Effector memory CD8-positive, alpha-beta T cell (primary cell): ENCODE measurements around the gene FOXP4.

Source experiments
- ATAC-seq: fragments of 150-1000 bp; cut with Tn5 transposase; replicated peaks from 2 replicates; pipeline ENCODE4 v1.10.0; 2021; ENCODE audit warnings: mild to moderate bottlenecking, moderate library complexity
- DNase-seq, 3 experiments: peaks; one replicate each; pipeline ENCODE4 v3.0.0; 2021
- H3K27ac Mint-ChIP-seq, 2 donors: one replicate each; pipeline ENCODE4 v1.8.0; 2022; ENCODE audit warnings: mild to moderate bottlenecking in 2 of 2, mixed read lengths in 2 of 2, moderate library complexity in 2 of 2
- H3K27me3 Mint-ChIP-seq, 2 donors: one replicate each; pipeline ENCODE4 v1.8.0; 2022; ENCODE audit warnings: mixed read lengths in 2 of 2
- H3K36me3 Mint-ChIP-seq: one replicate; pipeline ENCODE4 v1.8.0; 2022; ENCODE audit warnings: mild to moderate bottlenecking, moderate library complexity, mixed read lengths; ENCODE audit not compliant: insufficient read depth
- H3K4me1 Mint-ChIP-seq, 2 donors: one replicate each; pipeline ENCODE4 v1.8.0; 2022; ENCODE audit warnings: low read depth in 2 of 2, mixed read lengths in 2 of 2
- H3K4me3 Mint-ChIP-seq, 2 donors: one replicate each; pipeline ENCODE4 v1.8.0; 2022; ENCODE audit warnings: mild to moderate bottlenecking in 2 of 2, mixed read lengths in 2 of 2, moderate library complexity in 2 of 2
- H3K9me3 Mint-ChIP-seq, 2 donors: one replicate each; pipeline ENCODE4 v1.8.0; 2022; ENCODE audit warnings: mixed read lengths in 2 of 2

Gene FOXP4

GRCh38 chr6:41546866-41547798, 951 bp downstream of the FOXP4 start:
- Mint-ChIP-seq H3K27me3 (no peaks in the 10 kb centered on the region), H3K27ac (peak overlapping the region; percentile 69 to 86), H3K4me3 (peak overlapping the region; percentile 87 to 92), H3K36me3 (peaks cover 22% of the 10 kb centered on the region), H3K9me3 (no peaks in the 10 kb centered on the region), H3K4me1 (peaks cover 35 to 39% of the 10 kb centered on the region in 2 donors)
- peak in 2 of 3 experiments; percentile 33 to 53 for DNase-seq
- peak; percentile 33 for ATAC-seq

DNA sequence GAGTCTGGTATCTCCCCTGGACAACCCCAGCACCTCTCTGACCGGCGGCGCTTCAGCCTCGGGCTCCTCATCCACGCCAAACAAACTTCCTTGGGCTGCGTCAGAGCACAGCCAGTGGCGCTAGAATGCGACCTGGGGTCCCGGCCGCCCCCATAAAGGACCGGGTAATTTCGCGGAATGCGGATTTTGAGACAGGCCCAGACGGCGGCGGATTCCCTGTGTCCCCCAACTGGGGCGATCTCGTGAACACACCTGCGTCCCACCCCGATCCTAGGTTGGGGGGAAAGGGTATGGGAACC, 1.6 kb downstream of the FOXP4 start:
- Mint-ChIP-seq H3K9me3 (no peaks in the 10 kb centered on the region), H3K27ac (peak overlapping the region; percentile 69 to 86), H3K4me3 (peak overlapping the region; percentile 87 to 92), H3K4me1 (peaks cover 35 to 39% of the 10 kb centered on the region in 2 donors), H3K36me3 (peaks cover 22% of the 10 kb centered on the region), H3K27me3 (no peaks in the 10 kb centered on the region)
- ATAC-seq (no peak), DNase-seq (no peak)

GRCh38 chr6:41548098-41548840, 2.1 kb downstream of the FOXP4 start:
- Mint-ChIP-seq H3K4me1 (peaks cover 35 to 39% of the 10 kb centered on the region in 2 donors), H3K27me3 (no peaks in the 10 kb centered on the region), H3K27ac (peak overlapping the region; percentile 69 to 86), H3K4me3 (peak overlapping the region; percentile 87 to 92), H3K9me3 (no peaks in the 10 kb centered on the region), H3K36me3 (peaks cover 22% of the 10 kb centered on the region)
- DNase-seq (peak; percentile 29 to 46 (median 37)), ATAC-seq (no peak)

DNA sequence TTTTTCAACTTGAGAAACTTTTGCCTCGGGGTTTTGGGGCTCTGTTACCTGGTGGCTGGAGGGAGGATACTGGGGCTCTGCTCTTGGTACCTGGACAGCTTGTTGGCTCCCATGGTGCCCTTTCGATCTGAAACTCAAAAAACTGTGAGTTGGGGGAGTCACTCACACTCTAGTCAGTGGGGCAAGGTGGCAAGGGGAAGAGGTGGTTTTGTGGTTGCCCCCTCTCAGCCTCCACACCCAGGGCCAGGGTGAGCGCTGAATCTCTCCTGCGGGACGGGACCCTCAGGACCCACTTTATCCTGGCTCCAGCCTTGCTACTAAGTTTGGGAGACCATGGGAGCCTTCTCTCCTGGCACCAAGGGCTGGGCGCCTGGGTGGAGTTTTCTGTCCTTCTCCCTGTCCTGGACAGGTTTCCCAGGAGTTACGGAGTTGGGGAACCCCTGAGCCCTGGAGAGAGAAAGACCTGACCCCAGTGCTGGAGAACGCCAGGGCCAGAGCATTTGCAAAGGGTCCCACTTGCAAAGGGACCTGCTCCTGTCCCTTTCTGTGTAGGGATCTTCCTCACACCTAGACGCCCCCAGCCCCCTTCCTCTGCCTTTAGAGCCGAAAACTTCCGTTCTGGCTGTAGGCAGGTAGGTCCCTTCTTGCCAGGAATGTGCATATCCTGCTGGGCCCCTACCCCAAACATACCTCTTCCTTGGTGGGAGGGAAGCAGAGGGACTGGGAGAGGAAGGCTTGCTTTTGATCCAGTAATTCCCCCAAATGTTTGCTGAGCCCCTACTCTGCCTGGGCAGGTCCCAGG, 2.9 kb downstream of the FOXP4 start:
- Mint-ChIP-seq H3K9me3 (no peaks in the 10 kb centered on the region), H3K4me1 (peaks cover 38 to 41% of the 10 kb centered on the region in 2 donors), H3K4me3 (peak overlapping the region; percentile 87 to 92), H3K27me3 (no peaks in the 10 kb centered on the region), H3K27ac (peak overlapping the region in 1 of 2 donors; percentile 57), H3K36me3 (peaks cover 22% of the 10 kb centered on the region)
- ATAC-seq (no peak), DNase-seq (peak in 1 of 3 experiments; percentile 12)

DNA sequence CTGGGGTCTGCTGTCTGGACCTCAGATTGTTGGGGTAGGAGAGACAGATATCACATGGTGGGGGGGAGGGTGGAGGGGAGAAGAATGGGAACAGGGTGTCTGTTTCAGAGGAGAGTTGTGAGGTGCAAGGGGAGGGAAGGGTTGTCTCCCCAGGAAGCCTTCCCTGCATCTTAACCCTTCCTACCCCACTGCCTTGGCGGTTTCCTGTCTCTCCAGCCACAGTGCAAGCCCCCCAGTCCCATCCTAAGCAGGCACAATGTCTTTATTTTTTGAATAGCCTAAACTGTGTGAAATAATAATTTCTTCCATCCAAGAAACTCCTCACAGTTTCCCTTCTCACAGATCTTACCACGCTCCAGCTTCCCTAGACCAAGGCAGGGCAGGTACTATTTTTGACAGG, 3.5 kb downstream of the FOXP4 start:
- H3K36me3 Mint-ChIP-seq: peaks cover 28% of the 10 kb centered on the region
- no peak for ATAC-seq
- H3K27ac Mint-ChIP-seq: no peak overlapping the region
- no peak for DNase-seq
- H3K27me3 Mint-ChIP-seq: no peaks in the 10 kb centered on the region
- H3K9me3 Mint-ChIP-seq: no peaks in the 10 kb centered on the region
- H3K4me1 Mint-ChIP-seq: peaks cover 38 to 41% of the 10 kb centered on the region in 2 donors
- H3K4me3 Mint-ChIP-seq: no peak overlapping the region

GRCh38 chr6:41551086-41551700, 5.0 kb downstream of the FOXP4 start:
- ATAC-seq (no peak), DNase-seq (no peak)
- H3K4me1 Mint-ChIP-seq: peaks cover 29 to 30% of the 10 kb centered on the region in 2 donors
- H3K9me3 Mint-ChIP-seq: no peaks in the 10 kb centered on the region
- no peaks in the 10 kb centered on the region for H3K27me3 Mint-ChIP-seq
- H3K4me3 Mint-ChIP-seq: peak overlapping the region in 1 of 2 donors; percentile 26
- peaks cover 26% of the 10 kb centered on the region for H3K36me3 Mint-ChIP-seq
- H3K27ac Mint-ChIP-seq: peak overlapping the region in 1 of 2 donors; percentile 17

DNA sequence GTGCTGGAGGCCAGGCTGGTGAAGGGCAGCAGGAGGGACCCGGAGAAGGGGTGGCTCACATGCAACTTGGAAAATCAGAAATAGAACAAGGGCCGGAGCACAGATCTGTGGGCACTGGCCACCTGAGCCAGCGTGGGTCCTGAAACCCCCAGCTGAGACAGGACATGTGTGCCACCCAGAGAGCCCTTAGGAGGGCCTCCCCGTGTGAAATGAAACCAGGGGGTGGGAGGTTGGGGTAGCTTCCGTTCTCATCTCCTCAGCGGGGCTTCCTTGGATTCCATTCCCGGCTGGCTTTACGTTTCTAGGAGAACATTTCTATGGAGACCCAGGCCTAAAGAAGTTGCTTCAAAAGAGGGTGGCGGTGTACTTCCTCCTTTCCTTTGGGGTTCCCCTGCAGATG, 5.7 kb downstream of the FOXP4 start:
- Mint-ChIP-seq H3K9me3 (no peaks in the 10 kb centered on the region), H3K4me1 (peaks cover 29 to 30% of the 10 kb centered on the region in 2 donors), H3K27me3 (no peaks in the 10 kb centered on the region), H3K4me3 (no peak overlapping the region), H3K36me3 (peaks cover 26% of the 10 kb centered on the region), H3K27ac (peak overlapping the region in 1 of 2 donors; percentile 17)
- ATAC-seq (no peak), DNase-seq (no peak)

- Mint-ChIP-seq H3K4me3 (no peak overlapping the region), H3K36me3 (peaks cover 20% of the 10 kb centered on the region), H3K27me3 (no peaks in the 10 kb centered on the region), H3K4me1 (peaks cover 26 to 29% of the 10 kb centered on the region in 2 donors), H3K9me3 (no peaks in the 10 kb centered on the region), H3K27ac (no peak overlapping the region)
- DNase-seq (no peak), ATAC-seq (no peak)
Measured at GRCh38 chr6:41552723-41553122, 6.5 kb downstream of the FOXP4 start.

DNA sequence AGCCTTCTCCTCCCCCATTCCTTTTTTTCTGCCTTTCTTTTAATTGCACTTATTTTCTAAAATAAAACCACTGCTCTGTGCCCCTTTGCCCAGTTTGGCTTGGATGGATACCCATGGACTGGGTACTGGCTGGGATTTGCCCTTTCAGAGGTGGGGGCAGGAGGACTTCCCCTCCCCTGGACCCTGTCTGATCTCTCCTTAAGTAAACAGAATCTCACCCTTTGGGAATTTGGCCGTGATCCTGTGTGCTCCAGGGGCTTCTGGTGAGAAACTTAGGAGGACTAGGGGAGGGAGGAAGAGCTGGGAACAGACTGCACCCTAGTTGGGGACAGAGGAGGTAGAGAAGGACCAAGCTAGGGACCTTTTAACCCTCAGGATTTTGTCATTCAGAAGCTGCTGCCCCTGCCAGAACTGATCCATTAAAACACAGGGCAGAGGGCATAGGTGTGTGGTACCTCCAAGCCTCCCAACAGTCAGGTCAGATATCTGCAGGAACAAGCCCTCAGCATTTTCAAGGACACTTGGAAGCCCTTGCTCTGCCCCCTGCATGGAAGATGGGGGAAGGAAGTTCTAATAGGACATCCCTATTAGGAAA, 7.3 kb downstream of the FOXP4 start:
- Mint-ChIP-seq H3K36me3 (peaks cover 12% of the 10 kb centered on the region), H3K4me1 (peaks cover 20 to 29% of the 10 kb centered on the region in 2 donors), H3K4me3 (no peak overlapping the region), H3K27me3 (no peaks in the 10 kb centered on the region), H3K9me3 (no peaks in the 10 kb centered on the region), H3K27ac (no peak overlapping the region)
- ATAC-seq (no peak), DNase-seq (no peak)

- no peak for DNase-seq
- Mint-ChIP-seq H3K4me3 (no peak overlapping the region), H3K4me1 (peaks cover 19 to 24% of the 10 kb centered on the region in 2 donors), H3K27ac (no peak overlapping the region), H3K36me3 (peaks cover 8% of the 10 kb centered on the region), H3K27me3 (no peaks in the 10 kb centered on the region), H3K9me3 (no peaks in the 10 kb centered on the region)
- ATAC-seq: no peak
Measured at GRCh38 chr6:41555326-41556300, 9.4 kb downstream of the FOXP4 start.

GRCh38 chr6:41557335-41557734, 11.2 kb downstream of the FOXP4 start:
- no peak overlapping the region for H3K27ac Mint-ChIP-seq
- no peaks in the 10 kb centered on the region for H3K9me3 Mint-ChIP-seq
- peaks cover 16% of the 10 kb centered on the region for H3K36me3 Mint-ChIP-seq
- H3K4me1 Mint-ChIP-seq: peaks cover 22 to 25% of the 10 kb centered on the region in 2 donors
- no peak for DNase-seq
- H3K27me3 Mint-ChIP-seq: no peaks in the 10 kb centered on the region
- ATAC-seq: no peak
- H3K4me3 Mint-ChIP-seq: no peak overlapping the region
